Panc1 (cell line): ENCODE results near the gene NANOGP8. TPM values are rescaled to one million over a fixed set of nuclear protein-coding genes. Genes with fewer than 3 reads are reported as not detected.

ENCODE experiments used
- ATAC-seq: fragments of 200-7000 bp; cut with Tn5 transposase; 2 replicates; pipeline ENCODE4 v1.9.1; 2020; ENCODE audit warnings: mild to moderate bottlenecking, moderate library complexity
- BruUV-seq: library from RNA; stranded (reverse); fragments of 400-500 nt; replicated peaks from 2 replicates; lab custom pipeline; 2021; lab: Mats Ljungman, UMichigan
- CTCF ChIA-PET: fragments of 300-600 bp; sonication (Branson Sonifier 250); formaldehyde crosslinking; loops from one replicate; lab custom pipeline; 2022; ENCODE audit warnings: antibody characterized with exemption; lab: Charles Lee
- POLR2A ChIA-PET: fragments of 300-600 bp; sonication (Branson Sonifier 250); formaldehyde crosslinking; loops from one replicate; lab custom pipeline; 2022; ENCODE audit warnings: antibody characterized with exemption; lab: Charles Lee
- DNase-seq: peaks from one replicate; pipeline ENCODE4 v3.0.0-alpha.2; 2010; ENCODE audit warnings: low read depth, low spot score
- H3K27ac ChIP-seq: 2 replicates; pipeline ENCODE4 v1.5.1; 2011; ENCODE audit warnings: mild to moderate bottlenecking, low read length, inconsistent platforms
- H3K27me3 ChIP-seq: fragments of 200-500 bp; sonication (Bioruptor generic); 2 replicates; pipeline ENCODE4 v1.6.0; 2014; ENCODE audit warnings: low read length, inconsistent platforms; ENCODE audit not compliant: control insufficient read depth, insufficient read depth
- H3K36me3 ChIP-seq: fragments of 200-500 bp; sonication (Bioruptor generic); 2 replicates; pipeline ENCODE4 v1.5.1; 2014; ENCODE audit warnings: inconsistent platforms, mild to moderate bottlenecking, low read length, moderate library complexity; ENCODE audit not compliant: control insufficient read depth, insufficient read depth
- H3K4me1 ChIP-seq: 2 replicates; pipeline ENCODE4 v1.5.1; 2011; ENCODE audit warnings: inconsistent platforms, mild to moderate bottlenecking, low read length, moderate library complexity; ENCODE audit not compliant: control insufficient read depth, insufficient read depth
- H3K4me3 ChIP-seq, 2 experiments: 2 replicates each; pipeline ENCODE4 v1.5.1; 2011 to 2012; ENCODE audit warnings: low read depth in 2 of 2, low read length in 2 of 2, mild to moderate bottlenecking in 2 of 2, inconsistent platforms in 1 of 2, moderate library complexity in 1 of 2
- H3K9me3 ChIP-seq: fragments of 200-500 bp; sonication (Bioruptor generic); 2 replicates; pipeline ENCODE4 v1.5.1; 2014; ENCODE audit warnings: low read depth, mild to moderate bottlenecking, inconsistent platforms, low read length, moderate library complexity; ENCODE audit not compliant: control insufficient read depth, insufficient read depth
- CTCF ChIP-seq: fragments of 450-650 bp; IDR thresholded peaks from 2 replicates; pipeline ENCODE4 v1.5.1; 2017; ENCODE audit warnings: mild to moderate bottlenecking
- POLR2AphosphoS5 ChIP-seq: IDR thresholded peaks from 2 replicates; pipeline ENCODE4 v1.6.1; 2012; ENCODE audit warnings: mild to moderate bottlenecking, low read depth, low read length, moderate library complexity
- REST ChIP-seq, 2 experiments: IDR thresholded peaks; 2 replicates each; pipeline ENCODE4 v1.6.1; 2011 to 2012; ENCODE audit warnings: low read depth in 2 of 2, control low read depth in 1 of 2, low read length in 1 of 2, mild to moderate bottlenecking in 1 of 2, moderate library complexity in 1 of 2; ENCODE audit not compliant: insufficient read depth in 1 of 2
- SIN3A ChIP-seq: IDR thresholded peaks from 2 replicates; pipeline ENCODE4 v1.6.1; 2012; ENCODE audit warnings: low read depth, mild to moderate bottlenecking, low read length, moderate library complexity, borderline replicate concordance; ENCODE audit not compliant: insufficient read depth
- TCF7L2 ChIP-seq: IDR thresholded peaks from 2 replicates; pipeline ENCODE4 v1.6.1; 2011; ENCODE audit warnings: mild to moderate bottlenecking, low read depth, low read length, inconsistent platforms
- in situ Hi-C: cut with HindIII; loops from 2 replicates; pipeline ENCODE4 v1.10.0; 2016; ENCODE audit warnings: low sequenced_read_pairs, low pct_unique_long_range_greater_than_20kb
- intact Hi-C: fragments of 100-400 bp; cut with micrococcal nuclease; formaldehyde crosslinking; loops from one replicate; pipeline ENCODE4 v1.10.0; 2022; ENCODE audit not compliant: unreplicated experiment
- total RNA-seq: library from RNA; stranded (reverse); gene quantifications from one replicate; pipeline ENCODE4 v1.2.1, GENCODE V29; 2021; ENCODE audit not compliant: unreplicated experiment

The NANOGP8 gene
- total RNA-seq, 1 experiment from 2014 or later: not detected

- H3K4me1 ChIP-seq: no peaks in the 10 kb centered on the region
- no peaks in the 10 kb centered on the region for H3K27me3 ChIP-seq
- no peak for ATAC-seq
- intact Hi-C loops: no loop called here
- no peak overlapping the region for H3K27ac ChIP-seq
- H3K36me3 ChIP-seq: no peaks in the 10 kb centered on the region
- H3K4me3 ChIP-seq: no peak overlapping the region
- H3K9me3 ChIP-seq: no peaks in the 10 kb centered on the region
- ChIA-PET CTCF (no interaction called here), POLR2A (no interaction called here)
- DNase-seq: no peak
- in situ Hi-C loops: no loop called here
- no peak for TF ChIP-seq TCF7L2
- TF ChIP-seq SIN3A: no peak
- no peak for TF ChIP-seq CTCF
- no peak for TF ChIP-seq REST (IDR thresholded peaks at IDR 0.05; ENCODE audit: insufficient read depth in 1 of 2, low read depth in 2 of 2, low read length in 1 of 2)
- no peak for TF ChIP-seq POLR2AphosphoS5
- no TSS peak for BruUV-seq
Observed at GRCh38 chr15:35127717-35128116, 42.6 kb upstream of the NANOGP8 start.

- ChIA-PET POLR2A (no interaction called here), CTCF (no interaction called here)
- no peaks in the 10 kb centered on the region for H3K27me3 ChIP-seq
- no peaks in the 10 kb centered on the region for H3K36me3 ChIP-seq
- no peak for DNase-seq
- TF ChIP-seq REST (IDR thresholded peaks at IDR 0.05; ENCODE audit: insufficient read depth in 1 of 2, low read depth in 2 of 2, low read length in 1 of 2) (no peak), TCF7L2 (no peak), CTCF (no peak), SIN3A (no peak), POLR2AphosphoS5 (no peak)
- intact Hi-C loops (no loop called here), in situ Hi-C loops (no loop called here)
- no peak overlapping the region for H3K27ac ChIP-seq
- no peak overlapping the region for H3K4me3 ChIP-seq
- no TSS peak for BruUV-seq
- no peaks in the 10 kb centered on the region for H3K9me3 ChIP-seq
- H3K4me1 ChIP-seq: no peaks in the 10 kb centered on the region
- ATAC-seq: no peak
Observed at GRCh38 chr15:35126236-35126635, 41.1 kb upstream of the NANOGP8 start.
